ENCODE data around the gene ZNF672.
A peak's percentile ranks its signal among the peaks of the same experiment; 100 is the strongest.

ZNF672 gene

GRCh38 chr1:248822148-248823032, 15.6 kb upstream of the ZNF672 start:
- Histone ChIP-seq H3K4me3 (peak overlapping the region; percentile 6 to 93 (median 88); a peak in 13 of 20 replicates), H3K4me2 (peak overlapping the region; percentile 96 to 100 (median 99))
- TF ChIP-seq Cebpa-rat (IDR thresholded peaks at IDR 0.05): no peak

GRCh38 chr1:248823517-248824001, 14.5 kb upstream of the ZNF672 start:
- Histone ChIP-seq H3K36me3 (peaks cover 51 to 64% (median 61%) of the 10 kb centered on the region in 11 experiments), H3K27me3 (no peaks in the 10 kb centered on the region), H3K4me3 (peak overlapping the region; percentile 72 to 93 (median 89); a peak in 19 of 20 replicates), H3K4me2 (peak overlapping the region; percentile 96 to 100 (median 99)), H3K9me3 (replicated peaks in 1 of 11) (no peaks in the 10 kb centered on the region), H3K9ac (peak overlapping the region; percentile 0 to 99 (median 95); a peak in 16 of 22 replicates), H3K4me1 (peaks cover 71 to 85% (median 76%) of the 10 kb centered on the region in 10 experiments), H3K27ac (peak overlapping the region in 9 of 11 experiments; percentile 0 to 100 (median 96); a peak in 12 of 22 replicates), H4K20me1 (peaks cover 0 to 65% (median 37%) of the 10 kb centered on the region in 11 experiments; a peak in 15 of 22 replicates)
- TF ChIP-seq Cebpa-rat (IDR thresholded peaks at IDR 0.05): no peak

More at GRCh38 chr1:248822148-248823032, 15.6 kb upstream of the ZNF672 start:
- peaks cover 0 to 72% (median 37%) of the 10 kb centered on the region in 11 experiments; a peak in 15 of 22 replicates for H4K20me1 ChIP-seq
- peak overlapping the region in 8 of 11 experiments; percentile 0 to 99 (median 94); a peak in 13 of 22 replicates for H3K9ac ChIP-seq
- H3K4me1 ChIP-seq: peaks cover 72 to 86% (median 84%) of the 10 kb centered on the region in 10 experiments
- no peaks in the 10 kb centered on the region for H3K9me3 ChIP-seq (replicated peaks in 1 of 11)
- H3K27ac ChIP-seq: peak overlapping the region in 8 of 11 experiments; percentile 8 to 99 (median 95); a peak in 12 of 22 replicates
- peaks cover 61 to 75% (median 70%) of the 10 kb centered on the region in 11 experiments for H3K36me3 ChIP-seq
- H3K27me3 ChIP-seq: no peaks in the 10 kb centered on the region

DNA sequence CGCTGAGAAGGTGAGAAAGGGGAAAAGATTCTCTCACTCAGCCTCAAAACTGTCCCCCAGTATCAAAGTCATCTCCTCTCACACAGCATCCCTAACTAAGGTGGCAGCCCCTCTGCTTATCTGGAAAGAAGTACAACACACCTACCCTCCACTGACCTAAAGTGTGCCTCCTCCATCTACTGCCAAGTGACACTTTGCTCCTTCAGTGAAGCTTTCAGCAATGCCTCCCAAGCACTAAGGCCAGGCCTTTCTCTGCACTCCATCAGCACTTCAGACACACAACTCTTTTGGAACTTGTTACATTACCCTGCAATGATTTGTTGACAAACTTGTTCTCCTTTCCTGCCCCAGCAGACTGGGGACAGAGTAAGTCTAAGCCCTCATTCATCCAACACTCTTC, 13.7 kb upstream of the ZNF672 start:
- Histone ChIP-seq H3K9me3 (replicated peaks in 1 of 11) (no peaks in the 10 kb centered on the region), H3K9ac (peak overlapping the region; percentile 89 to 99 (median 95)), H3K4me1 (peaks cover 66 to 85% (median 70%) of the 10 kb centered on the region in 10 experiments), H3K27me3 (no peaks in the 10 kb centered on the region), H3K4me2 (peak overlapping the region; percentile 96 to 100 (median 99)), H3K4me3 (peak overlapping the region; percentile 72 to 93 (median 89)), H3K27ac (peak overlapping the region in 10 of 11 experiments; percentile 94 to 100 (median 98); a peak in 18 of 22 replicates), H4K20me1 (peaks cover 0 to 60% (median 37%) of the 10 kb centered on the region in 11 experiments; a peak in 15 of 22 replicates), H3K36me3 (peaks cover 44 to 57% (median 54%) of the 10 kb centered on the region in 11 experiments)
- no peak for TF ChIP-seq Cebpa-rat (IDR thresholded peaks at IDR 0.05)

DNA sequence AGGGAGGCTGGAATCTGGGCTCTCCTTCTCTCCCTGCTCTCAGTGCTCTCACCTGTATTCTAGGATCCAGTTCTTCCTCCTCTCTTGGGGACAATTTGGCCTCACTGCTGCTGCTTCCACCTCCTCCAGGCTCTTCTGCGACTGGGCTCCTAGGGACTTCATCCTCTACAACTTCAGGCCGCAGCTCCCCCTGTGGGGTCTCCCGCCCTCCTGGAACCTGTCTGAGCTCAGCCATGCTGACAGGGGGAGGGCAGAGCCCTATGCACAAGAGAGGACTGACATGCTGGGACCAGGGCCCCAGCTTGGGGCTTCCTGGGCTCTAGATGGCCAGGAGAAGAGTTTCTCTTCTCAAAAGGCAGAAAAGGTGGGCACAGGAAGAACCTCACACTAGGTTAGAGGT, 13.3 kb upstream of the ZNF672 start:
- Histone ChIP-seq H3K4me2 (peak overlapping the region; percentile 96 to 100 (median 99)), H3K9me3 (replicated peaks in 1 of 11) (0 out of 22 replicates have a peak, but pooled peaks cover 0 to under 1% (median 0%) of the 10 kb centered on the region in 11 experiments), H3K27me3 (no peaks in the 10 kb centered on the region), H3K4me1 (peaks cover 64 to 82% (median 66%) of the 10 kb centered on the region in 10 experiments), H3K4me3 (peak overlapping the region; percentile 72 to 93 (median 89)), H3K9ac (peak overlapping the region; percentile 89 to 99 (median 95)), H3K27ac (peak overlapping the region; percentile 93 to 100 (median 98); a peak in 21 of 22 replicates), H3K36me3 (peaks cover 40 to 53% (median 50%) of the 10 kb centered on the region in 11 experiments), H4K20me1 (peaks cover 0 to 56% (median 36%) of the 10 kb centered on the region in 11 experiments; a peak in 15 of 22 replicates)
- TF ChIP-seq Cebpa-rat (IDR thresholded peaks at IDR 0.05): no peak

GRCh38 chr1:248825136-248825535, 12.9 kb upstream of the ZNF672 start:
- Histone ChIP-seq H3K27ac (peak overlapping the region; percentile 93 to 100 (median 98)), H3K9ac (peak overlapping the region; percentile 89 to 99 (median 95)), H3K36me3 (peaks cover 35 to 48% (median 46%) of the 10 kb centered on the region in 11 experiments), H4K20me1 (peaks cover 0 to 52% (median 34%) of the 10 kb centered on the region in 11 experiments; a peak in 15 of 22 replicates), H3K4me3 (peak overlapping the region; percentile 72 to 93 (median 89)), H3K4me1 (peaks cover 60 to 79% (median 63%) of the 10 kb centered on the region in 10 experiments), H3K4me2 (peak overlapping the region; percentile 96 to 100 (median 99)), H3K27me3 (no peaks in the 10 kb centered on the region), H3K9me3 (replicated peaks in 1 of 11) (peaks cover 0 to 4% (median 0%) of the 10 kb centered on the region in 11 experiments; a peak in 2 of 22 replicates)
- no peak for TF ChIP-seq Cebpa-rat (IDR thresholded peaks at IDR 0.05)

DNA sequence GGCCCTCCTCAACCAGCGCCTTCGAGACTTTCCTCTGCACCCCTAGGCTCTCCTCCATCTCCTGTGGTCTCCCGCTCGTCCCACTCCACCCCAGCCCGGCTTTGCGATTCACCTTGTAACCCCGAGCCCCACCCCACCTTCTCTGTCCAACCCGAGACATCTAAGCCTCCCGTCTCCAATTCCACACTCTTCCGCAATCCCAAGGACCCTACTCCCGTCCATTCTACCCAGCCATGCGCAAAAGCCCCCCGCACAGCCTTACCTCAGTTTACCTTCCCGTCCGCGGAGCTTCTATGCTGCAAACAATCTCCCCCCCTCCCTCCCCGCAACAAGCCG, 12.5 kb upstream of the ZNF672 start:
- peak overlapping the region; percentile 96 to 100 (median 99) for H3K4me2 ChIP-seq
- peak overlapping the region; percentile 93 to 100 (median 98) for H3K27ac ChIP-seq
- no peak for TF ChIP-seq Cebpa-rat (IDR thresholded peaks at IDR 0.05)
- H3K9ac ChIP-seq: peak overlapping the region; percentile 89 to 99 (median 95)
- no peaks in the 10 kb centered on the region for H3K27me3 ChIP-seq
- peaks cover 0 to 5% (median 0%) of the 10 kb centered on the region in 11 experiments; a peak in 2 of 22 replicates for H3K9me3 ChIP-seq (replicated peaks in 1 of 11)
- H4K20me1 ChIP-seq: peaks cover 0 to 48% (median 31%) of the 10 kb centered on the region in 11 experiments; a peak in 15 of 22 replicates
- H3K36me3 ChIP-seq: peaks cover 31 to 44% (median 42%) of the 10 kb centered on the region in 11 experiments
- H3K4me1 ChIP-seq: peaks cover 56 to 74% (median 59%) of the 10 kb centered on the region in 10 experiments
- peak overlapping the region; percentile 72 to 93 (median 89) for H3K4me3 ChIP-seq

- Histone ChIP-seq H3K9me3 (replicated peaks in 1 of 11) (peaks cover 0 to 6% (median 0%) of the 10 kb centered on the region in 11 experiments; a peak in 2 of 22 replicates), H3K27ac (peak within 1 kb of the TSS; percentile 93 to 100 (median 98)), H4K20me1 (peaks cover 0 to 42% (median 27%) of the 10 kb centered on the region in 11 experiments; a peak in 15 of 22 replicates), H3K4me2 (peak within 1 kb of the TSS; percentile 96 to 100 (median 99)), H3K9ac (peak within 1 kb of the TSS; percentile 89 to 99 (median 95)), H3K4me1 (peaks cover 50 to 69% (median 53%) of the 10 kb centered on the region in 10 experiments), H3K36me3 (peaks cover 25 to 38% (median 36%) of the 10 kb centered on the region in 11 experiments), H3K27me3 (no peaks in the 10 kb centered on the region), H3K4me3 (peak within 1 kb of the TSS; percentile 72 to 93 (median 89))
- TF ChIP-seq Cebpa-rat (IDR thresholded peaks at IDR 0.05): no peak
Measured at GRCh38 chr1:248825909-248826760, 11.9 kb upstream of the ZNF672 start, which contains the start of gene SH3BP5L. SH3BP5L (minus strand) TSS chr1:248825915; CDS start chr1:248824935, 980 bp downstream.
